SK-N-SH (cell line): ENCODE data around the gene ASPDH. TPM values are rescaled to one million over a fixed set of nuclear protein-coding genes. Genes with fewer than 3 reads are reported as not detected.

Source experiments
- CTCF ChIA-PET: fragments of 300-600, 350-600 bp; formaldehyde crosslinking; extraction: SDS; loops from one replicate; lab custom pipeline; 2021; lab: Yijun Ruan, JAX
- POLR2A ChIA-PET: fragments of 350-600 bp; sonication (Branson Sonifier 250); formaldehyde crosslinking; extraction: SDS; loops from one replicate; lab custom pipeline; 2020; ENCODE audit warnings: antibody characterized with exemption, inconsistent platforms; lab: Yijun Ruan, JAX
- DNase-seq: peaks from one replicate; pipeline ENCODE4 v3.0.0; 2012
- H2AFZ ChIP-seq: fragments of 200-600 bp; sonication (generic); 2 replicates; pipeline ENCODE4 v1.8.1; 2016; ENCODE audit warnings: antibody characterized with exemption, mild to moderate bottlenecking, low read depth
- H3F3A ChIP-seq: fragments of 200-600 bp; sonication (generic); replicated peaks from 2 replicates; pipeline ENCODE3; 2016; ENCODE audit warnings: antibody characterized with exemption, mild to moderate bottlenecking; ENCODE audit not compliant: insufficient read depth
- H3K27ac ChIP-seq, 2 experiments: fragments of 200-500 bp in 1 of 2; fragments of 200-600 bp in 1 of 2; sonication (Bioruptor generic) in 1 of 2; sonication (generic), shearing (Covaris generic) in 1 of 2; 2 replicates each; pipeline versions ENCODE4 v1.5.1 to v1.6.1; 2014 to 2016; ENCODE audit warnings: low read depth in 2 of 2, inconsistent platforms in 1 of 2, low read length in 1 of 2, mild to moderate bottlenecking in 1 of 2, mixed read lengths in 1 of 2
- H3K27me3 ChIP-seq: fragments of 200-600 bp; sonication (generic), shearing (Covaris generic); 2 replicates; pipeline ENCODE4 v1.6.1; 2016; ENCODE audit warnings: mixed run types; ENCODE audit not compliant: insufficient read depth
- H3K36me3 ChIP-seq, 2 experiments: fragments of 200-500 bp in 1 of 2; fragments of 200-600 bp in 1 of 2; sonication (Bioruptor generic) in 1 of 2; sonication (generic) in 1 of 2; replicated peaks in 1 of 2; 2 replicates each; pipeline versions ENCODE3 to v1.5.1; 2014 to 2016; ENCODE audit warnings: low read length in 1 of 2, mild to moderate bottlenecking in 1 of 2; ENCODE audit not compliant: insufficient read depth in 2 of 2, control insufficient read depth in 1 of 2
- H3K4me1 ChIP-seq, 2 experiments: fragments of 200-500 bp in 1 of 2; fragments of 200-600 bp in 1 of 2; sonication (Bioruptor generic) in 1 of 2; sonication (generic), shearing (Covaris generic) in 1 of 2; 2 replicates each; pipeline versions ENCODE4 v1.5.1 to v1.6.1; 2014 to 2016; ENCODE audit warnings: low read depth in 1 of 2, low read length in 1 of 2, mixed run types in 1 of 2; ENCODE audit not compliant: insufficient read depth in 2 of 2, control insufficient read depth in 1 of 2
- H3K4me2 ChIP-seq: fragments of 200-600 bp; sonication (generic), shearing (Covaris generic); 2 replicates; pipeline ENCODE4 v1.6.1; 2017; ENCODE audit warnings: mixed run types
- H3K4me3 ChIP-seq, 2 experiments: fragments of 200-500 bp in 1 of 2; fragments of 200-600 bp in 1 of 2; sonication (Bioruptor generic) in 1 of 2; sonication (generic), shearing (Covaris generic) in 1 of 2; 2 replicates each; pipeline versions ENCODE4 v1.5.1 to v1.8.1; 2014 to 2016; ENCODE audit warnings: low read depth in 2 of 2, inconsistent platforms in 1 of 2, low read length in 1 of 2, mild to moderate bottlenecking in 1 of 2, mixed read lengths in 1 of 2, moderate library complexity in 1 of 2
- H3K79me2 ChIP-seq: fragments of 200-600 bp; sonication (generic); 2 replicates; pipeline ENCODE4 v1.8.1; 2017; ENCODE audit warnings: mild to moderate bottlenecking; ENCODE audit not compliant: insufficient read depth
- H3K9ac ChIP-seq: fragments of 200-600 bp; sonication (generic); 2 replicates; pipeline ENCODE4 v1.6.1; 2017; ENCODE audit warnings: mixed run types
- H3K9me2 ChIP-seq: fragments of 200-600 bp; sonication (generic); 2 replicates; pipeline ENCODE4 v1.6.1; 2017; ENCODE audit warnings: mixed run types
- H3K9me3 ChIP-seq: fragments of 200-600 bp; sonication (generic); 2 replicates; pipeline ENCODE4 v1.6.1; 2017; ENCODE audit warnings: mixed run types, mild to moderate bottlenecking, moderate library complexity
- H4K20me1 ChIP-seq: fragments of 200-600 bp; sonication (generic); 2 replicates; pipeline ENCODE4 v1.6.1; 2017; ENCODE audit warnings: mild to moderate bottlenecking, mixed run types; ENCODE audit not compliant: insufficient read depth
- EZH2phosphoT487 ChIP-seq: fragments of 200-600 bp; sonication (generic); IDR thresholded peaks from 2 replicates; pipeline ENCODE4 v1.6.1; 2017; ENCODE audit warnings: low read depth, mixed run types, mild to moderate bottlenecking, antibody characterized with exemption, moderate library complexity, borderline replicate concordance
- MEF2A ChIP-seq: IDR thresholded peaks from 2 replicates; pipeline ENCODE4 v1.4.0; 2012; ENCODE audit warnings: low read depth, borderline replicate concordance
- MXI1 ChIP-seq: IDR thresholded peaks from 2 replicates; pipeline ENCODE4 v1.6.1; 2012; ENCODE audit warnings: mild to moderate bottlenecking, low read depth, low read length, improper control_type of control experiment
- RAD21 ChIP-seq: IDR thresholded peaks from 2 replicates; pipeline ENCODE4 v1.6.1; 2012; ENCODE audit warnings: mild to moderate bottlenecking, low read length
- RFX5 ChIP-seq: IDR thresholded peaks from 2 replicates; pipeline ENCODE4 v1.6.1; 2012; ENCODE audit warnings: mild to moderate bottlenecking, improper control_type of control experiment, low read length
- YY1 ChIP-seq: IDR thresholded peaks from 2 replicates; pipeline ENCODE4 v1.4.0; 2012; ENCODE audit warnings: low read depth, mild to moderate bottlenecking
- ZBTB33 ChIP-seq: IDR thresholded peaks from 2 replicates; pipeline ENCODE4 v1.4.0; 2012; ENCODE audit warnings: low read depth, borderline replicate concordance
- WGBS: methylation state at CpG from one replicate; pipeline ENCODE4 v1.1.6; 2017; ENCODE audit warnings: low lambda C conversion rate; 5-methylcytosine and 5-hydroxymethylcytosine counted together
- polyA plus RNA-seq, 3 experiments: library from polyadenylated mRNA; depleted of rRNA; stranded (reverse); fragments of >200 nt; gene quantifications; 2 replicates each; pipeline ENCODE4 v1.2.3, GENCODE V29; 2012

The ASPDH gene
- polyA plus RNA-seq, 1 of the 3 experiments (the other 2 are of a cell fraction): 0.07 TPM

GRCh38 chr19:50510700-50511068 lies 3.0 kb downstream of the ASPDH start:
- Histone ChIP-seq H3F3A (no peaks in the 10 kb centered on the region), H3K4me2 (peak overlapping the region; percentile 98), H3K9me3 (no peaks in the 10 kb centered on the region), H3K4me3 (peak overlapping the region; percentile 83 to 88), H3K27ac (peak overlapping the region; percentile 71 to 89; a peak in 3 of 4 replicates), H3K27me3 (no peaks in the 10 kb centered on the region), H3K9ac (peak overlapping the region; percentile 89), H3K36me3 (no peaks in the 10 kb centered on the region), H3K9me2 (no peaks in the 10 kb centered on the region), H3K79me2 (peaks cover 14% of the 10 kb centered on the region; the same call in 1 of the 2 replicates)
- DNase-seq: no peak
- CTCF ChIA-PET: interaction anchor here (0.8 to 6.1 kb wide), 4 partner anchors 10 to 142 kb away, joined by 4 to 54 read pairs (median 11); no protein-coding TSS in a partner anchor
- POLR2A ChIA-PET: interaction anchor here (1.0 to 2.5 kb wide), 5 partner anchors 10 to 153 kb away, joined by 3 to 9 read pairs (median 4); partner anchors contain the start of genes NR1H2 and POLD1
- TF ChIP-seq RFX5 (peak; percentile 27), MXI1 (peak; percentile 88), YY1 (no peak)
- TF ChIP-seq, all 33 proteins: peak for 2
- peak overlapping the region; percentile 78; the same call in 1 of the 2 replicates for H2AFZ ChIP-seq
- H3K4me1 ChIP-seq: peaks cover 0 to 41% of the 10 kb centered on the region in 2 experiments; a peak in 1 of 4 replicates
- 3% methylated on average over 10 of the region's 10 CpGs for WGBS
- no peaks in the 10 kb centered on the region for H4K20me1 ChIP-seq

- H3K27me3 ChIP-seq: no peaks in the 10 kb centered on the region
- no peak for TF ChIP-seq ZBTB33
- no peak for TF ChIP-seq RAD21
- TF ChIP-seq MEF2A: no peak
- no peak for TF ChIP-seq EZH2phosphoT487
- H3K9ac ChIP-seq: peak overlapping the region; percentile 89
- peak overlapping the region; percentile 71 to 89; a peak in 3 of 4 replicates for H3K27ac ChIP-seq
- no peaks in the 10 kb centered on the region for H3F3A ChIP-seq
- peaks cover 14% of the 10 kb centered on the region; the same call in 1 of the 2 replicates for H3K79me2 ChIP-seq
- H3K4me3 ChIP-seq: peak overlapping the region; percentile 83 to 88
- no peak overlapping the region for H2AFZ ChIP-seq
- H3K9me2 ChIP-seq: no peaks in the 10 kb centered on the region
- ChIA-PET CTCF (interaction anchor here (0.8 to 6.1 kb wide), 3 partner anchors 10 to 182 kb away, joined by 5 to 54 read pairs (median 9); partner anchors contain the start of gene KCNC3), POLR2A (interaction anchor here (0.6 to 2.5 kb wide), 3 partner anchors 10 to 782 kb away, joined by 6 to 9 read pairs (median 7); no protein-coding TSS in a partner anchor)
- DNase-seq: peak; percentile 76
- no peaks in the 10 kb centered on the region for H3K9me3 ChIP-seq
- H3K4me1 ChIP-seq: peaks cover 0 to 37% of the 10 kb centered on the region in 2 experiments; a peak in 1 of 4 replicates
- no peaks in the 10 kb centered on the region for H3K36me3 ChIP-seq
- H3K4me2 ChIP-seq: peak overlapping the region; percentile 98
- WGBS: 31% methylated on average over 8 of the region's 26 CpGs
- H4K20me1 ChIP-seq: no peaks in the 10 kb centered on the region
Measured at GRCh38 chr19:50510121-50510670, 3.5 kb downstream of the ASPDH start.
